Subcutaneous adipose tissue (tissue), 4 donors: ENCODE data around the gene CBFA2T2. TPM values are rescaled to one million over a fixed set of nuclear protein-coding genes. Genes with fewer than 3 reads are reported as not detected.

Experiments
- CTCF ChIP-seq: fragments of 450-650 bp; IDR thresholded peaks from one replicate; pipeline ENCODE4 v1.5.1; 2016; ENCODE audit warnings: low read depth, mild to moderate bottlenecking, control low read depth, antibody characterized with exemption, moderate library complexity
- total RNA-seq, 4 donors: library from RNA; depleted of rRNA; stranded (reverse); fragments of >200 nt; gene quantifications; one replicate each; pipeline ENCODE4 v1.1.0, GENCODE V29; 2016

CBFA2T2 gene
- total RNA-seq, 4 donors from 2014 or later, result 8.5 to 13.4 (median 10.0) TPM

GRCh38 chr20:33444797-33445560, 44.9 kb upstream of the CBFA2T2 start:
- no peak for TF ChIP-seq CTCF

DNA sequence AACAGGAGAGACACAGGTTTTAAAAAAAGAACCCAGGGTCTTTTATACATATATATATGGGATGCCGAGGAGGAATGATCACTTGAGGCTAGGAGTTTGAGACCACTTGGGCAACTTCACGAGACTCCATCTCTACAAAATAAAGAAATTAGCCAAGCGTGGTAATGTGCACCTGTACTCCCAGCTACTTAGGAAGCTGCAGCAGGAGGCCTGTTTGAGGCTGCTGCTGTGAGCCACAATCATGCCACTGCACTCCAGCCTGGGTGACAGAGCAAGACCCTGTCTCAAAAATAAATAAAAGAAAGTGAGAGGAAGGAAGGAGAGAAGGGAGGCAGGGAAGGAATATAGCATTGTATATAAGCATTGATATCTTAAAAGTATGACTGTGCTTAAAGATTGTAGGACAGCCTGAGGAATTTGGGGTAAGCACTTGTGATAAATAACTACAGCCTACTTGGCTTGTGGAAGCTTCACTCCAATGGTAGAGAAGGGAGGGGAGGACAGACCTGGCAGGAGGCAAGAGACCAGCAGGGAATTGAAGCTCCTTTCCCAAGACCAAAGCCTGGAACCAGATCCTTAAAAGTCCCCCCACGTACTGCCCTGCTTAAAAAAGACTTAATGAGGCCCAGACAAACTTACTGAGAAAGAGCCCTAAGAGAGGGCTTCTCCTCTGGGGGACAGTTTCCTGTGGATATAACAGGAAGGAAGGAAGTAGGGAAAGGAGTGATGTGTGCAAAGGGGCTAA, 43.8 kb upstream of the CBFA2T2 start:
- no peak for TF ChIP-seq CTCF

- no peak for TF ChIP-seq CTCF
Measured at GRCh38 chr20:33450867-33451266, 39.0 kb upstream of the CBFA2T2 start.

GRCh38 chr20:33459599-33459998, 30.3 kb upstream of the CBFA2T2 start:
- no peak for TF ChIP-seq CTCF

- no peak for TF ChIP-seq CTCF
Measured at GRCh38 chr20:33460711-33461110, 29.2 kb upstream of the CBFA2T2 start.

- no peak for TF ChIP-seq CTCF
Measured at GRCh38 chr20:33463332-33464101, 26.4 kb upstream of the CBFA2T2 start.
